Measurements from ENCODE around the gene STRA6. TPM values are rescaled to one million over a fixed set of nuclear protein-coding genes. Genes with fewer than 3 reads are reported as not detected.

STRA6 gene
- total RNA-seq, 1 experiment from 2014 or later: 0.54 TPM

- CTCF ChIA-PET: interaction anchor here (0.8 kb wide), 1 partner anchor 97 kb away, joined by 5 read pairs; no protein-coding TSS in a partner anchor
- H3K36me3 ChIP-seq (ENCODE audit: control insufficient read depth in 1 of 2, insufficient read depth in 2 of 2, low read length in 2 of 2): no peaks in the 10 kb centered on the region
- H2AFZ ChIP-seq (ENCODE audit: low read depth, low read length, poor library complexity, severe bottlenecking): no peak overlapping the region
- no peaks in the 10 kb centered on the region for H3K79me2 ChIP-seq (ENCODE audit: insufficient read depth, low read length)
- H3K9me3 ChIP-seq (ENCODE audit: control insufficient read depth in 1 of 2, insufficient read depth in 1 of 2, low read depth in 1 of 2, low read length in 2 of 2): no peaks in the 10 kb centered on the region
- TF ChIP-seq ZNF274 (IDR thresholded peaks at IDR 0.05; ENCODE audit: low read depth, low read length) (no peak), MAX (IDR thresholded peaks at IDR 0.05) (no peak)
- ATAC-seq (no peak), DNase-seq (ENCODE audit: low read depth, low spot score) (no peak)
- H3K4me2 ChIP-seq (ENCODE audit: low read length): no peak overlapping the region
- H3K9ac ChIP-seq (ENCODE audit: low read length): no peak overlapping the region
- intact Hi-C loops (cut with micrococcal nuclease): no loop called here
- H3K9me2 ChIP-seq (ENCODE audit: insufficient read depth): no peaks in the 10 kb centered on the region
- peaks cover 6 to 15% of the 10 kb centered on the region in 2 experiments; a peak in 3 of 4 replicates for H3K4me1 ChIP-seq (ENCODE audit: control insufficient read depth in 1 of 2, insufficient read depth in 2 of 2, low read length in 2 of 2)
- H4K20me1 ChIP-seq (ENCODE audit: insufficient read depth): no peaks in the 10 kb centered on the region
- H3K4me3 ChIP-seq (replicated peaks in 1 of 2; ENCODE audit: low read depth in 1 of 2, low read length in 2 of 2): no peak overlapping the region
- H3K27ac ChIP-seq (ENCODE audit: low read depth, low read length): no peak overlapping the region
- peaks cover 5% of the 10 kb centered on the region; the same call in 1 of the 2 replicates for H3K27me3 ChIP-seq (ENCODE audit: insufficient read depth, low read length)
- no TSS peak for BruUV-seq (replicated peaks)
- POLR2A ChIA-PET: no interaction called here
- RAD21 ChIA-PET (ENCODE audit: low non-redundant PET in 1 of 2, low total read pairs in 2 of 2, uncharacterized antibody in 2 of 2, unreplicated experiment in 2 of 2): no interaction called here
Observed at GRCh38 chr15:74210729-74211128, 8.1 kb upstream of the STRA6 start.

- CTCF ChIA-PET: no interaction called here
- no peak for TF ChIP-seq SP1 (IDR thresholded peaks at IDR 0.05; ENCODE audit: low read depth)
- TF ChIP-seq CTCF (IDR thresholded peaks at IDR 0.05 in 2 of 3, conservative IDR thresholded peaks at IDR 0.05 in 1 of 3; ENCODE audit: borderline replicate concordance in 1 of 3, insufficient read depth in 1 of 3, low read depth in 2 of 3, low read length in 2 of 3): no peak
- no peak for TF ChIP-seq FOSL1 (IDR thresholded peaks at IDR 0.05; ENCODE audit: low read depth)
- no peak for TF ChIP-seq SRF (IDR thresholded peaks at IDR 0.05; ENCODE audit: low read depth)
- no peak for TF ChIP-seq RAD21 (IDR thresholded peaks at IDR 0.05; ENCODE audit: low read depth)
- no peak for TF ChIP-seq REST (IDR thresholded peaks at IDR 0.05; ENCODE audit: low read depth)
- no peak for TF ChIP-seq ELF1 (IDR thresholded peaks at IDR 0.05; ENCODE audit: borderline replicate concordance, low read depth)
- TF ChIP-seq YY1 (IDR thresholded peaks at IDR 0.05; ENCODE audit: extremely low read depth, insufficient replicate concordance, low read depth, low read length): no peak
- no peak for TF ChIP-seq POLR2A (IDR thresholded peaks at IDR 0.05; ENCODE audit: borderline replicate concordance, extremely low read depth, insufficient read depth, insufficient read length)
- no peak for TF ChIP-seq EGR1 (IDR thresholded peaks at IDR 0.05; ENCODE audit: low read depth)
- no peak for TF ChIP-seq SIN3A (IDR thresholded peaks at IDR 0.05; ENCODE audit: low read depth)
- no peak for TF ChIP-seq CBX3 (IDR thresholded peaks at IDR 0.05; ENCODE audit: low read depth)
- no peak for TF ChIP-seq EZH2 (IDR thresholded peaks at IDR 0.05)
- no peak for TF ChIP-seq POLR2AphosphoS5 (IDR thresholded peaks at IDR 0.05; ENCODE audit: low read depth, low read length)
- no peak for TF ChIP-seq ZNF274 (IDR thresholded peaks at IDR 0.05; ENCODE audit: low read depth, low read length)
Observed at GRCh38 chr15:74209997-74210671, 7.5 kb upstream of the STRA6 start.

More at GRCh38 chr15:74209997-74210671, 7.5 kb upstream of the STRA6 start:
- H3K4me1 ChIP-seq (ENCODE audit: control insufficient read depth in 1 of 2, insufficient read depth in 2 of 2, low read length in 2 of 2): peaks cover 6 to 15% of the 10 kb centered on the region in 2 experiments; a peak in 3 of 4 replicates
- no TSS peak for BruUV-seq (replicated peaks)
- H3K27me3 ChIP-seq (ENCODE audit: insufficient read depth, low read length): peaks cover 5% of the 10 kb centered on the region; the same call in 1 of the 2 replicates
- no peaks in the 10 kb centered on the region for H3K9me2 ChIP-seq (ENCODE audit: insufficient read depth)
- intact Hi-C loops (cut with micrococcal nuclease): no loop called here
- no peak overlapping the region for H3K27ac ChIP-seq (ENCODE audit: low read depth, low read length)
- H3K4me2 ChIP-seq (ENCODE audit: low read length): no peak overlapping the region
- H3K36me3 ChIP-seq (ENCODE audit: control insufficient read depth in 1 of 2, insufficient read depth in 2 of 2, low read length in 2 of 2): no peaks in the 10 kb centered on the region
- H3K4me3 ChIP-seq (replicated peaks in 1 of 2; ENCODE audit: low read depth in 1 of 2, low read length in 2 of 2): no peak overlapping the region
- H2AFZ ChIP-seq (ENCODE audit: low read depth, low read length, poor library complexity, severe bottlenecking): no peak overlapping the region
- RAD21 ChIA-PET (ENCODE audit: low non-redundant PET in 1 of 2, low total read pairs in 2 of 2, uncharacterized antibody in 2 of 2, unreplicated experiment in 2 of 2): no interaction called here
- ATAC-seq: no peak
- POLR2A ChIA-PET: no interaction called here
- no peaks in the 10 kb centered on the region for H4K20me1 ChIP-seq (ENCODE audit: insufficient read depth)
- H3K9me3 ChIP-seq (ENCODE audit: control insufficient read depth in 1 of 2, insufficient read depth in 1 of 2, low read depth in 1 of 2, low read length in 2 of 2): no peaks in the 10 kb centered on the region
- H3K9ac ChIP-seq (ENCODE audit: low read length): no peak overlapping the region
- DNase-seq (ENCODE audit: low read depth, low spot score): no peak
- no peaks in the 10 kb centered on the region for H3K79me2 ChIP-seq (ENCODE audit: insufficient read depth, low read length)

Data from HCT116 (cell line).